Liver (tissue), 9 donors: ENCODE results near the gene SLC2A9. TPM values are rescaled to one million over a fixed set of nuclear protein-coding genes. Genes with fewer than 3 reads are reported as not detected.

Experiments
- DNase-seq: peaks from one replicate; pipeline ENCODE4 v3.0.0-alpha.2; 2017; ENCODE audit warnings: low spot score
- H3K27ac ChIP-seq, 2 donors: one replicate each; pipeline ENCODE4 v1.7.0; 2013; ENCODE audit warnings: inconsistent platforms in 2 of 2, low read length in 2 of 2, control low read depth in 1 of 2, low read depth in 1 of 2, mild to moderate bottlenecking in 1 of 2
- H3K27me3 ChIP-seq, 4 donors: one replicate each; pipeline versions ENCODE4 v1.6.1 to v1.7.0; 2013; ENCODE audit warnings: low read length in 3 of 4, inconsistent platforms in 1 of 4, mild to moderate bottlenecking in 1 of 4, moderate library complexity in 1 of 4; ENCODE audit not compliant: control insufficient read depth in 4 of 4, insufficient read depth in 4 of 4
- H3K36me3 ChIP-seq, 4 donors: one replicate each; pipeline versions ENCODE4 v1.6.1 to v1.7.0; 2013; ENCODE audit warnings: low read length in 3 of 4, mild to moderate bottlenecking in 3 of 4, low read depth in 1 of 4, moderate library complexity in 1 of 4; ENCODE audit not compliant: control insufficient read depth in 4 of 4, insufficient read depth in 3 of 4
- H3K4me1 ChIP-seq, 4 donors: one replicate each; pipeline versions ENCODE4 v1.6.1 to v1.7.0; 2013; ENCODE audit warnings: low read length in 3 of 4, mild to moderate bottlenecking in 3 of 4, moderate library complexity in 1 of 4; ENCODE audit not compliant: control insufficient read depth in 4 of 4, insufficient read depth in 4 of 4
- H3K4me3 ChIP-seq, 3 donors: one replicate each; pipeline versions ENCODE4 v1.6.1 to v1.7.0; 2013; ENCODE audit warnings: low read length in 3 of 3, control low read depth in 1 of 3, low read depth in 1 of 3, mild to moderate bottlenecking in 1 of 3
- H3K9ac ChIP-seq, 2 donors: one replicate each; pipeline ENCODE4 v1.7.0; 2013; ENCODE audit warnings: low read length in 2 of 2, mild to moderate bottlenecking in 2 of 2, moderate library complexity in 2 of 2, control low read depth in 1 of 2, low read depth in 1 of 2
- H3K9me3 ChIP-seq, 4 donors: one replicate each; pipeline versions ENCODE4 v1.6.1 to v1.7.0; 2013; ENCODE audit warnings: low read length in 3 of 4; ENCODE audit not compliant: control insufficient read depth in 4 of 4
- CTCF ChIP-seq: fragments of 150-350 bp; IDR thresholded peaks from 2 replicates; pipeline ENCODE4 v1.5.1; 2017; ENCODE audit warnings: improper control_type of control experiment, low read depth, low read length; ENCODE audit not compliant: missing input control
- EGR1 ChIP-seq, 2 donors: IDR thresholded peaks; 2 replicates each; pipeline ENCODE4 v1.6.1; 2016 to 2018; ENCODE audit warnings: antibody characterized with exemption in 2 of 2, low read depth in 2 of 2
- FOXA2 ChIP-seq: IDR thresholded peaks from 2 replicates; pipeline ENCODE4 v1.6.1; 2016; ENCODE audit warnings: antibody characterized with exemption
- GABPA ChIP-seq, 2 donors: IDR thresholded peaks in 1 of 2; conservative IDR thresholded peaks in 1 of 2; 2 replicates each; pipeline ENCODE4 v1.6.1; 2016; ENCODE audit warnings: antibody characterized with exemption in 2 of 2, mild to moderate bottlenecking in 1 of 2, moderate library complexity in 1 of 2
- HNF4A ChIP-seq, 2 donors: conservative IDR thresholded peaks; 2 replicates each; pipeline ENCODE4 v1.6.1; 2016; ENCODE audit warnings: antibody characterized with exemption in 2 of 2, mild to moderate bottlenecking in 2 of 2
- NR2F2 ChIP-seq: IDR thresholded peaks from 2 replicates; pipeline ENCODE4 v1.6.1; 2016; ENCODE audit warnings: antibody characterized with exemption
- RAD21 ChIP-seq, 2 donors: IDR thresholded peaks; 2 replicates each; pipeline ENCODE4 v1.6.1; 2016; ENCODE audit warnings: antibody characterized with exemption in 2 of 2, mild to moderate bottlenecking in 2 of 2
- SP1 ChIP-seq: IDR thresholded peaks from 2 replicates; pipeline ENCODE4 v1.6.1; 2018; ENCODE audit warnings: antibody characterized with exemption, mild to moderate bottlenecking
- TAF1 ChIP-seq: conservative IDR thresholded peaks from 2 replicates; pipeline ENCODE4 v1.6.1; 2016; ENCODE audit warnings: antibody characterized with exemption, mild to moderate bottlenecking
- YY1 ChIP-seq: IDR thresholded peaks from 2 replicates; pipeline ENCODE4 v1.6.1; 2016; ENCODE audit warnings: antibody characterized with exemption, mild to moderate bottlenecking
- WGBS: extraction: QIAGEN DNeasy Blood & Tissue Kit; methylation state at CpG from one replicate; pipeline ENCODE4 v1.1.7; 2013; 5-methylcytosine and 5-hydroxymethylcytosine counted together
- polyA plus RNA-seq, 2 donors: library from polyadenylated mRNA; stranded (reverse) in 1 of 2; unstranded in 1 of 2; fragments of 200-250 nt in 1 of 2; fragments of >200 nt in 1 of 2; fragmentation: Nextera tagmentation in 1 of 2; extraction: Ambion mirVana in 1 of 2; gene quantifications; one replicate each; pipeline versions ENCODE4 v1.2.1 to v1.2.3, GENCODE V29; 2013 to 2015
- total RNA-seq, 2 donors: library from RNA; depleted of rRNA; stranded (reverse); fragments of >200 nt; gene quantifications; one replicate each; pipeline ENCODE4 v1.2.3, GENCODE V29; 2014
- TF ChIP-seq, protein P1 (sequence below): IDR thresholded peaks from 2 replicates; pipeline ENCODE4 v1.6.1; 2016; ENCODE audit warnings: antibody characterized with exemption
- TF ChIP-seq, protein P2 (sequence below): IDR thresholded peaks from 2 replicates; pipeline ENCODE4 v1.6.1; 2016; ENCODE audit warnings: antibody characterized with exemption, mild to moderate bottlenecking
- donor health status: healthy.
- donor health status: healthy.
- donor health status: healthy.
- donor health status: healthy.
- donor health status: healthy.

SLC2A9 gene
- total and polyA plus RNA-seq, 4 donors = 6.2 to 49.0 (median 21.6) TPM

- H3K27ac ChIP-seq = no peak overlapping the region
- WGBS = 61% methylated on average over 6 of the region's 6 CpGs
- H3K36me3 ChIP-seq = no peaks in the 10 kb centered on the region
- H3K9me3 ChIP-seq = no peaks in the 10 kb centered on the region
- H3K9ac ChIP-seq = no peak overlapping the region
- DNase-seq = no peak
- H3K4me1 ChIP-seq = peaks cover 8 to 35% (median 17%) of the 10 kb centered on the region in 4 donors
- no peak overlapping the region for H3K4me3 ChIP-seq
- TF ChIP-seq CTCF = peak; percentile 52
- TF ChIP-seq, protein P1, sequence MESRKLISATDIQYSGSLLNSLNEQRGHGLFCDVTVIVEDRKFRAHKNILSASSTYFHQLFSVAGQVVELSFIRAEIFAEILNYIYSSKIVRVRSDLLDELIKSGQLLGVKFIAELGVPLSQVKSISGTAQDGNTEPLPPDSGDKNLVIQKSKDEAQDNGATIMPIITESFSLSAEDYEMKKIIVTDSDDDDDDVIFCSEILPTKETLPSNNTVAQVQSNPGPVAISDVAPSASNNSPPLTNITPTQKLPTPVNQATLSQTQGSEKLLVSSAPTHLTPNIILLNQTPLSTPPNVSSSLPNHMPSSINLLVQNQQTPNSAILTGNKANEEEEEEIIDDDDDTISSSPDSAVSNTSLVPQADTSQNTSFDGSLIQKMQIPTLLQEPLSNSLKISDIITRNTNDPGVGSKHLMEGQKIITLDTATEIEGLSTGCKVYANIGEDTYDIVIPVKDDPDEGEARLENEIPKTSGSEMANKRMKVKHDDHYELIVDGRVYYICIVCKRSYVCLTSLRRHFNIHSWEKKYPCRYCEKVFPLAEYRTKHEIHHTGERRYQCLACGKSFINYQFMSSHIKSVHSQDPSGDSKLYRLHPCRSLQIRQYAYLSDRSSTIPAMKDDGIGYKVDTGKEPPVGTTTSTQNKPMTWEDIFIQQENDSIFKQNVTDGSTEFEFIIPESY = no peak
- TF ChIP-seq GABPA (IDR thresholded peaks at IDR 0.05 in 1 of 2, conservative IDR thresholded peaks at IDR 0.05 in 1 of 2) = no peak
- no peak for TF ChIP-seq SP1
- TF ChIP-seq RAD21 (IDR thresholded peaks at IDR 0.05) = peak; percentile 73 to 84
- TF ChIP-seq TAF1 = no peak
- TF ChIP-seq FOXA2 = no peak
- TF ChIP-seq, protein P2, sequence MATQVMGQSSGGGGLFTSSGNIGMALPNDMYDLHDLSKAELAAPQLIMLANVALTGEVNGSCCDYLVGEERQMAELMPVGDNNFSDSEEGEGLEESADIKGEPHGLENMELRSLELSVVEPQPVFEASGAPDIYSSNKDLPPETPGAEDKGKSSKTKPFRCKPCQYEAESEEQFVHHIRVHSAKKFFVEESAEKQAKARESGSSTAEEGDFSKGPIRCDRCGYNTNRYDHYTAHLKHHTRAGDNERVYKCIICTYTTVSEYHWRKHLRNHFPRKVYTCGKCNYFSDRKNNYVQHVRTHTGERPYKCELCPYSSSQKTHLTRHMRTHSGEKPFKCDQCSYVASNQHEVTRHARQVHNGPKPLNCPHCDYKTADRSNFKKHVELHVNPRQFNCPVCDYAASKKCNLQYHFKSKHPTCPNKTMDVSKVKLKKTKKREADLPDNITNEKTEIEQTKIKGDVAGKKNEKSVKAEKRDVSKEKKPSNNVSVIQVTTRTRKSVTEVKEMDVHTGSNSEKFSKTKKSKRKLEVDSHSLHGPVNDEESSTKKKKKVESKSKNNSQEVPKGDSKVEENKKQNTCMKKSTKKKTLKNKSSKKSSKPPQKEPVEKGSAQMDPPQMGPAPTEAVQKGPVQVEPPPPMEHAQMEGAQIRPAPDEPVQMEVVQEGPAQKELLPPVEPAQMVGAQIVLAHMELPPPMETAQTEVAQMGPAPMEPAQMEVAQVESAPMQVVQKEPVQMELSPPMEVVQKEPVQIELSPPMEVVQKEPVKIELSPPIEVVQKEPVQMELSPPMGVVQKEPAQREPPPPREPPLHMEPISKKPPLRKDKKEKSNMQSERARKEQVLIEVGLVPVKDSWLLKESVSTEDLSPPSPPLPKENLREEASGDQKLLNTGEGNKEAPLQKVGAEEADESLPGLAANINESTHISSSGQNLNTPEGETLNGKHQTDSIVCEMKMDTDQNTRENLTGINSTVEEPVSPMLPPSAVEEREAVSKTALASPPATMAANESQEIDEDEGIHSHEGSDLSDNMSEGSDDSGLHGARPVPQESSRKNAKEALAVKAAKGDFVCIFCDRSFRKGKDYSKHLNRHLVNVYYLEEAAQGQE = no peak
- no peaks in the 10 kb centered on the region for H3K27me3 ChIP-seq
Observed at GRCh38 chr4:10013722-10014121, 7.6 kb downstream of the SLC2A9 start.

- H3K9ac ChIP-seq = no peak overlapping the region
- H3K36me3 ChIP-seq = no peaks in the 10 kb centered on the region
- no peaks in the 10 kb centered on the region for H3K9me3 ChIP-seq
- no peak for DNase-seq
- H3K4me3 ChIP-seq = no peak overlapping the region
- WGBS = 88% methylated on average over 3 of the region's 3 CpGs
- H3K27me3 ChIP-seq = no peaks in the 10 kb centered on the region
- H3K4me1 ChIP-seq = peaks cover 7 to 31% (median 16%) of the 10 kb centered on the region in 4 donors
- no peak overlapping the region for H3K27ac ChIP-seq
- TF ChIP-seq YY1 (no peak), EGR1 (IDR thresholded peaks at IDR 0.05; ENCODE audit: low read depth in 2 of 2) (no peak), HNF4A (conservative IDR thresholded peaks at IDR 0.05) (no peak), RAD21 (IDR thresholded peaks at IDR 0.05) (no peak), FOXA2 (no peak), GABPA (IDR thresholded peaks at IDR 0.05 in 1 of 2, conservative IDR thresholded peaks at IDR 0.05 in 1 of 2) (no peak), NR2F2 (no peak)
- TF ChIP-seq, protein P2 = no peak
- TF ChIP-seq, protein P1 = no peak
Observed at GRCh38 chr4:10011885-10012284, 9.4 kb downstream of the SLC2A9 start.
